Right lobe of liver (tissue), 6 donors: ENCODE data around the gene EDARADD. TPM values are rescaled to one million over a fixed set of nuclear protein-coding genes. Genes with fewer than 3 reads are reported as not detected.
A peak's percentile ranks its signal among the peaks of the same experiment; 100 is the strongest.

Experiments
- ATAC-seq, 4 donors: fragments of 200-7000 bp; cut with Tn5 transposase; one replicate each; pipeline ENCODE4 v1.9.1; 2020; ENCODE audit warnings: mild to moderate bottlenecking in 4 of 4, moderate library complexity in 4 of 4
- DNase-seq, 3 donors: peaks; one replicate each; pipeline ENCODE4 v3.0.0-alpha.2; 2020
- H3K27ac ChIP-seq, 3 donors: fragments of 200-600 bp; one replicate each; pipeline ENCODE4 v1.8.0; 2022
- H3K27me3 ChIP-seq, 2 donors: fragments of 200-600 bp; one replicate each; pipeline ENCODE4 v1.8.0; 2022
- H3K36me3 ChIP-seq, 4 donors: fragments of 200-600 bp; sonication (generic) in 1 of 4; one replicate each; pipeline versions ENCODE4 v1.5.1 to v1.8.0; 2017 to 2022; ENCODE audit warnings: control low read depth in 1 of 4
- H3K4me1 ChIP-seq, 4 donors: fragments of 200-600 bp; sonication (generic) in 1 of 4; one replicate each; pipeline versions ENCODE4 v1.5.1 to v1.8.0; 2017 to 2022; ENCODE audit warnings: control low read depth in 1 of 4
- H3K4me3 ChIP-seq, 3 donors: fragments of 200-600 bp; one replicate each; pipeline ENCODE4 v1.8.0; 2022
- H3K9me3 ChIP-seq, 4 donors: fragments of 200-600 bp; sonication (generic) in 1 of 4; one replicate each; pipeline versions ENCODE4 v1.5.1 to v1.8.0; 2017 to 2022; ENCODE audit warnings: control low read depth in 1 of 4
- POLR2A ChIP-seq: fragments of 450-650 bp; IDR thresholded peaks from one replicate; pipeline ENCODE4 v1.6.1; 2017; ENCODE audit warnings: antibody characterized with exemption, mild to moderate bottlenecking
- WGBS: methylation state at CpG from one replicate; pipeline ENCODE4 v1.1.6; 2018; ENCODE audit warnings: low coverage, low lambda C conversion rate; ENCODE audit not compliant: insufficient coverage; ENCODE audit errors: missing lambda C conversion rate; 5-methylcytosine and 5-hydroxymethylcytosine counted together
- intact Hi-C, 2 donors: fragments of 100-400 bp; cut with DNase I; formaldehyde crosslinking; loops; one replicate each; pipeline versions ENCODE4 v1.11.2 to v1.14.1; 2022
- total RNA-seq, 6 experiments: library from RNA; depleted of rRNA in 2 of 6; stranded (reverse); fragments of >200 nt in 2 of 6; fragmentation: NEBNext Ultra II Directional in 3 of 6; extraction: Animal tissue kit (Norgen Biotek cat#: 25700) in 3 of 6; gene quantifications; one replicate each; pipeline versions ENCODE4 v1.1.0 to v1.2.4, GENCODE V29; 2016 to 2023
- TF ChIP-seq, protein P1 (sequence below), 4 donors: fragments of 200-600 bp in 3 of 4; fragments of 450-650 bp in 1 of 4; IDR thresholded peaks; one replicate each; pipeline versions ENCODE4 v1.5.1 to v1.8.0; 2016 to 2022; ENCODE audit warnings: antibody characterized with exemption in 4 of 4, mild to moderate bottlenecking in 2 of 4
- donor health status: DM: no; HTN: yes; CAD: no.
- donor health status: DM: no; HTN: no; CAD: no.
- donor health status: DM: no; HTN: no; CAD: no.
- donor health status: DM: no; HTN: yes; CAD: no.
- donor health status: DM: no; HTN: yes; CAD: no.

The EDARADD gene
- total RNA-seq, 6 experiments from 2014 or later, result 0.16 to 1.2 (median 0.26) TPM; not detected in 1

DNA sequence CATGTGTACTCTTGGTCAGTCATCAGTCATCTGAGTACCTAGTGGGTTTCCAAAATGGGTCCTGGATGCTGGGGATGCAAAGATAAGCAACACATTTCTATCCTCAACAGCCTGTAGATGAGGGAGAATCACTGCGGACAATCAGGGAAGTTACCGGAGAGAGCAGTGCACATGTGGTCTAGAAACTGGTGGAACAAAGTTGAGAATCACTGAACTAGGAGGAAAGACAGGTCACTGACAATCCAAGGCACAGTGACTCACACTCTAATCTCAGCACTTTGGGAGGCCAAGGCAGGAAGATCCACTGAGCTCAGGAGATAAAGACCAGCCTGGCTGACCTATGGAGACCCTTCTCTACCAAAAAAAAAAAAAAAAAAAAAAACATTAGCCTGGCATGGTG, 98.3 kb downstream of the EDARADD start:
- no peak overlapping the region for H3K27ac ChIP-seq
- TF ChIP-seq, protein P1, sequence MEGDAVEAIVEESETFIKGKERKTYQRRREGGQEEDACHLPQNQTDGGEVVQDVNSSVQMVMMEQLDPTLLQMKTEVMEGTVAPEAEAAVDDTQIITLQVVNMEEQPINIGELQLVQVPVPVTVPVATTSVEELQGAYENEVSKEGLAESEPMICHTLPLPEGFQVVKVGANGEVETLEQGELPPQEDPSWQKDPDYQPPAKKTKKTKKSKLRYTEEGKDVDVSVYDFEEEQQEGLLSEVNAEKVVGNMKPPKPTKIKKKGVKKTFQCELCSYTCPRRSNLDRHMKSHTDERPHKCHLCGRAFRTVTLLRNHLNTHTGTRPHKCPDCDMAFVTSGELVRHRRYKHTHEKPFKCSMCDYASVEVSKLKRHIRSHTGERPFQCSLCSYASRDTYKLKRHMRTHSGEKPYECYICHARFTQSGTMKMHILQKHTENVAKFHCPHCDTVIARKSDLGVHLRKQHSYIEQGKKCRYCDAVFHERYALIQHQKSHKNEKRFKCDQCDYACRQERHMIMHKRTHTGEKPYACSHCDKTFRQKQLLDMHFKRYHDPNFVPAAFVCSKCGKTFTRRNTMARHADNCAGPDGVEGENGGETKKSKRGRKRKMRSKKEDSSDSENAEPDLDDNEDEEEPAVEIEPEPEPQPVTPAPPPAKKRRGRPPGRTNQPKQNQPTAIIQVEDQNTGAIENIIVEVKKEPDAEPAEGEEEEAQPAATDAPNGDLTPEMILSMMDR (IDR thresholded peaks at IDR 0.05), result no peak
- H3K4me1 ChIP-seq, result no peaks in the 10 kb centered on the region
- no peaks in the 10 kb centered on the region for H3K27me3 ChIP-seq
- no peaks in the 10 kb centered on the region for H3K36me3 ChIP-seq
- intact Hi-C loops, result no loop called here
- DNase-seq (no peak), ATAC-seq (peak in 2 of 4 donors; percentile 10 to 39)
- no peak overlapping the region for H3K4me3 ChIP-seq
- WGBS, result 85% methylated on average over 2 of the region's 2 CpGs
- H3K9me3 ChIP-seq, result no peaks in the 10 kb centered on the region

DNA sequence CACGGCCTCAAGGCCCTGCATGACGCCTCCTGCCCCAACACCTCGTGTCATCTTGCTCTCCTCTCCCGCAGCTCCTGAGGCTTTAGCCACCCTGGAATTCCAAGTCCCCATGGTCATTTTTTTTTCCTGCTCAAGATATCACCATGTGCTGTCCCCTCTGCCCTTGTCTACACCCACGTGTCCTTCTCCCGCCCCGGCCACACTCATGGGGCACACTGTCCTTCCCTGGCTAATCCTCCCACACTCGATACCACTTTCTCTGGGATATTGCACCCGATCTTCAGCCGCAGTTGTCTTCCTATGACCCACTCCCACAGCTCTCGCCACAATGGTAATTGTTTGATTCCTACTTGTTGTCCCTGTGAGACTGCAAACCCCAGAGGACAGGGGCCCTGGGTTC, 100.0 kb downstream of the EDARADD start:
- no peak for TF ChIP-seq POLR2A
- TF ChIP-seq, protein P1 (IDR thresholded peaks at IDR 0.05), result no peak
- 98% methylated on average over 7 of the region's 11 CpGs for WGBS
- no peaks in the 10 kb centered on the region for H3K36me3 ChIP-seq
- H3K4me3 ChIP-seq, result no peak overlapping the region
- DNase-seq (no peak), ATAC-seq (no peak)
- no peaks in the 10 kb centered on the region for H3K9me3 ChIP-seq
- H3K27ac ChIP-seq, result no peak overlapping the region
- intact Hi-C loops, result no loop called here
- no peaks in the 10 kb centered on the region for H3K27me3 ChIP-seq
- H3K4me1 ChIP-seq, result no peaks in the 10 kb centered on the region

DNA sequence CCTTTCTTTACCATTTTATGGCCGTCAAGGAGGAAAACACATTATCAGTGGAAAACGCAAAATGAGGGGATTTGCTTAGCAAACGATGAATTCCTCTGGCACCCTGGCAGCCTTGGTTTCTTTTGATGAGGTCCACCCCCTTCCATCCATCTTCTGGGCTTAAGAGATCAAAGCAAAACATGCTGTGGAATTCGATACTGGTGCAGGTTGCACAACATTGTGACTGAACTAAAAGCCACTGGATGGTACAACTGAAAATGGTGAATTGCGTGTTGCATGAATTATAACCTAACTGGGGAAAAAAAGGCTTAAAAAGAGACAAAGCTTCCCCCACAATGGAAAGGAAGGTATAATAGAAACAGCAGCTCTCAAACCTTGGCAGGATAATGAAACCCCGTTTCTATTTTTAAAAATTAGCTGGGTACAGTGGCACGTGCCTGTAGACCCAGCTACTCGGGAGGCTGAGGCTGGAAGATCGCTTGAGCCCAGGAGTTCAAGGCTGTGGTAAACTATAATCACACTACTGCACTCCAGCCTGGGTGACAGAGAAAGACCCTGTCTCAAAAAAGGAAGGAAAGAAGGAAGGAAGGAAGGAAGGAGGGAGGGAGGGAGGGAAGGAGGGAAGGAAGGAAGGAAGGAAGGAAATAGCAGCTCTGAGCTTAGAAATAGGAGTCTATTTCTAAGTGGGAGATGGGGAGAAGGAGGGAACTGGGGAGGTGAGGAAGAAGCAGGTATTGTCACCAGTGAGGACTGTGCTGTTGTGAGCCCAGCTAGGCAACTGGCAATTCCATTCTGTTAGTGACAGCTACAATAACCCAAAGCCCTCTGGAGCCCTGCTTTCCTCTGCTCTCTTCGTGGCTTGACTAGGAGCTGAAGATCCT, 100.7 kb downstream of the EDARADD start:
- H3K27ac ChIP-seq, result no peak overlapping the region
- TF ChIP-seq, protein P1 (IDR thresholded peaks at IDR 0.05), result no peak
- no peak for TF ChIP-seq POLR2A
- ATAC-seq (no peak), DNase-seq (no peak)
- H3K27me3 ChIP-seq, result no peaks in the 10 kb centered on the region
- 24% methylated on average over 9 of the region's 10 CpGs for WGBS
- H3K9me3 ChIP-seq, result no peaks in the 10 kb centered on the region
- H3K36me3 ChIP-seq, result no peaks in the 10 kb centered on the region
- intact Hi-C loops, result no loop called here
- no peak overlapping the region for H3K4me3 ChIP-seq
- H3K4me1 ChIP-seq, result no peaks in the 10 kb centered on the region

DNA sequence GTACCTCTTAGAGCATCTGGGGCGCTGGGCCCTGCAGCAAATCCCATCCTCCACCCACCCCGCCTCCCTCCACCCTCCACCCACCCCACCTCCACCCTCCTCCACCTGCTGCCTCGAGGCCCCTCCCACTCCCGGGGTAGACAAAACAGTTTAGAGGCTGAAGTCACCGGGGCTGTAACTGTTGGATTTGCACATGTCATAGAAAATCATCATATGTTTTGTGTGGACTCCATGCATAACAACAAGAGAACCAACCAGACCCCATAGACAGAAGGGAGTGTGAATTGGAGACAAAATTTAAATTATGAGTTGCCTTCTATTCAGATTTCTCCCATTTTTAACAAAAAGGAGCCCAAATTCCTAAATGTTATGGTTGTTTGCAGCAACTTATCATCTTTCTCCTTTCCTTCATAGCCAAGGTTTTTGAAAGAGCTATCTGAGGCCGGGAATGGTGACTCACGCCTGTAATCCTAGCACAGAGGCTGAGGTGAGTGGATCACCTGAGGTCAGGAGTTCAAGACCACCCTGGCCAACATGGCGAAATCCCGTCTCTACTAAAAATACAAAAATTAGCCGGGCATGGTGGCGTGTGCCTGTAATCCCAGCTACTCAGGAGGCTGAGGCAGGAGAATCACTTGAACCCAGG, 101.5 kb downstream of the EDARADD start:
- TF ChIP-seq, protein P1 (IDR thresholded peaks at IDR 0.05), result no peak
- no peak for TF ChIP-seq POLR2A
- DNase-seq (no peak), ATAC-seq (no peak)
- Histone ChIP-seq H3K4me3 (no peak overlapping the region), H3K27me3 (no peaks in the 10 kb centered on the region), H3K4me1 (no peaks in the 10 kb centered on the region), H3K27ac (no peak overlapping the region), H3K9me3 (no peaks in the 10 kb centered on the region), H3K36me3 (no peaks in the 10 kb centered on the region)
- WGBS, result 59% methylated on average over 5 of the region's 11 CpGs
- intact Hi-C loops, result no loop called here
